Suppressor macrophage treated with lipopolysaccharide for 1 hour (primary cell): ENCODE results near the gene LAMC1.

Source experiments
- DNase-seq, 3 donors: peaks; one replicate each; pipeline ENCODE4 v3.0.0-alpha.2; 2020 to 2022

Gene LAMC1

GRCh38 chr1:183021405-183022201 is 1.6 kb upstream of the LAMC1 start:
- no peak for DNase-seq

DNA sequence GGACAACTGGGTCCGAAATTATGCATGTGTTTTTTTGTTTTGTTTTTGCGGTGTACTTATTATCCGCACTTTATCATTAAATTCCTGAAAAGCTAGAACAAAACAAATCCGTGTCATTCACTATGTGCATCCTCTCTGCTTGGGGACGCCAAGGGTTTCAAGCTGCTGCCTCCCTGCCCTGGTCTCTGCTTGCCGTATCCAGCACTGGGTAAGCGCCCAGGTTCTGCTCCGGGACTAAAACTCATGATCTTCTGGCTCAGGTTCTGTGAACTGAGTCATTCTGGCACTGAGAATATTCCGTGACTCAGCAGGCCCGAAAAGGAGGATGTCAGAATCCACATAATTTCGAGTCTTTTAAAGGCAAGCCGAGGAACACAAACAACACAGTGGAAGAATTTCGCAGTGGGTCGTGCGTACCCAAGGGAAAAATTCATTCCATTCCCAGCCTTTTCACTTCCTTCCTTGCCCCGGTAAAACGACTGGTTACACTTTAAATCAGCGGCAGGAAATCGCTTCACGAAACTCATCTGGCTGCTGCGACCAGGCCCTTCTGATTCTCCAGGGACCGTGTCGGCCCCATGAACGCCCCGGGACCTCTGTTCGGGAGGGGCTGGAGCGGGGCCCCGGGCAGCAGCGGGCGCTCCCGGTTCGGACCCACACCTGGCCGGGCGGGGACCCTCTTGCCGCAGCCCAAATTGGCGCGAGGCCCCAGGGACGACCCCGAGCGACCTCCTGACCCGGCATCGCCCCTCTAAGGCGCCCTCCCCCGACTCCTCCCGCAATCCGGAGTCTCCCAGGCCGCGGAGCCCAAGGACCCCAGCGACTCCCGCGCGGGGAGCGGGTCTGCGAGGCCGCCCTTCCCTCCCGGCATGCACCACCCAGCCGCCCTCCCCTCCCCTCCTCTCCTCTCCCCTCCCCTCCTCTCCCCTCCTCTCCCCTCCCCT is 746 bp upstream of the LAMC1 start:
- DNase-seq: peak; percentile 84 to 91 (median 90)

DNA sequence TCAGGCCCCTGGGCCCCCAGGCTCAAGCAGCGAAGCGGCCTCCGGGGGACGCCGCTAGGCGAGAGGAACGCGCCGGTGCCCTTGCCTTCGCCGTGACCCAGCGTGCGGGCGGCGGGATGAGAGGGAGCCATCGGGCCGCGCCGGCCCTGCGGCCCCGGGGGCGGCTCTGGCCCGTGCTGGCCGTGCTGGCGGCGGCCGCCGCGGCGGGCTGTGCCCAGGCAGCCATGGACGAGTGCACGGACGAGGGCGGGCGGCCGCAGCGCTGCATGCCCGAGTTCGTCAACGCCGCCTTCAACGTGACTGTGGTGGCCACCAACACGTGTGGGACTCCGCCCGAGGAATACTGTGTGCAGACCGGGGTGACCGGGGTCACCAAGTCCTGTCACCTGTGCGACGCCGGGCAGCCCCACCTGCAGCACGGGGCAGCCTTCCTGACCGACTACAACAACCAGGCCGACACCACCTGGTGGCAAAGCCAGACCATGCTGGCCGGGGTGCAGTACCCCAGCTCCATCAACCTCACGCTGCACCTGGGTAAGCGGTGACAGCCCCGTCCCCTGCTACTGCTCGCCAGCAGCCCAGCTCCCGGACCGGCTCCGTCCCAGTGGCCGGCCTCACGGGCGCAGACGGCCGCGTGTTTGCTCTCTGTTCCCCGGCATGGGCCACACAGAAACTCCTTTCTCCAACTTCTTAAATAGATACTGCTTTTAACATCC is 539 bp downstream of the LAMC1 start:
- peak in 2 of 3 donors; percentile 43 to 66 for DNase-seq

- peak in 1 of 3 donors; percentile 11 for DNase-seq
These were observed 1.2 kb downstream of the LAMC1 start for GRCh38 chr1:183024317-183025009.

- no peak for DNase-seq
These were observed 1.8 kb downstream of the LAMC1 start for GRCh38 chr1:183025010-183025337.

DNA sequence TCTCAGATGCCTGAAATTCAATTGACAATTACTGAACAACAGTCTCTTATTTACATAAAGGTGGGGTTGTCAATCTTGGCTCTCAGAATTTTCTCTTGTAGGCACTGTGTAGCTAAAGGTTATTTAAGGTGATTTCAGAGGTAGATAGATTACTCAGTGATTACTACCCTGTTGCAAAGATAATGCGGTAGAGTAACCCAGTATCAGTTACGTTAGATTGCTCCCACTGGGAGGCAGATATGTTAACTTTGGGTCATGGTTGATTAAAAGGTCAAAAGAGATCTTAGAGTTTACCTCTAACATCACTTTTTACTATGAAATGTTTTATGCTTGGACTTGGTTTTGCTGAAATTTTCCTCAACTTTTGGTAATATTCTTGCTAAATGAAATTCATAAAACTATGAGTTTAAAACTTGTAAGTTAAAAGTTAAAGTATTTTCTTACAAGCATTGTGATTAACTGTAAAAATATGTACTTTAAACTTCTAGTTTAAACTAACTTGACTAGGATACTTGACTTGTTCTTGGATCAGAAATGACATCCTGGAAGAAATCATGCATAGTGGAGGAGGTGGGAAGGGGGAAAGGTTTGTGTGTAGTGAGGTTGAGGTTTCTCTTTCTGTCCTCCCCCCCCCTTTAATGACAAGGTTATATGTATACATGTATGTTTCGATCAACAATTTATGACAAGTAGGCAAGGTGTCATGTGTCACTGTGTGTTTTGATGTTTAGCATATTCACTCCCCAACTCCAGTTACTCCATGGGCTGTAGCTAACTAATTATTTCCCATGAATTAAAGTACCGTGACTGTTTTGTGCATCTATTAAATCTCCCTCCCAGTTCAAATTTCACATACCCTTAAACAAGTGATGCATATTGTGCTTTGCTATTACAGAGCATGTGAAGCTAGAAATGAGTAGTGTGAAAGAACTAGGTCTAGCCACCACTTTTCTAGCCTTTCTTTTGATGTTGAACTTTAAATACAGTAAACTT is 2.9 kb downstream of the LAMC1 start:
- no peak for DNase-seq

DNA sequence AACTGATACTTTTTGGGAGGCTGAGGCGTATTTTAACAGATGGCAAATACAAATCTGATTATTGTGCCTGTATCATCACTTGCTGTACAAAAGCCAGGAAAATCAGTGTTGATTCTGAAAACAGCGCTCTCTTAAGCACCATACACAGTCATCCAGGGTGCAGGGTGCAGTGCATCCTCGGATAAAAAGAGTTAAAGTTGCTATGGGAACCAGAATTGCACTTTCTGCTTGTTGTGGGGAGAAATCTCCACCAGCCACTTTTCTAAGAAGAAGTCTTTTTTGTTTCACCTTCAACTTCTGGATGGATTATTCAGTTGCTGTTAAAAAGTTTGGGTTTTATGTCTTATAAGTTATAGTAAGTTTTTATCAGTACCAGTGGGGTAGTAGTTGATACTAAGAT is 3.8 kb downstream of the LAMC1 start:
- no peak for DNase-seq

GRCh38 chr1:183027791-183028190 is 4.6 kb downstream of the LAMC1 start:
- no peak for DNase-seq

DNA sequence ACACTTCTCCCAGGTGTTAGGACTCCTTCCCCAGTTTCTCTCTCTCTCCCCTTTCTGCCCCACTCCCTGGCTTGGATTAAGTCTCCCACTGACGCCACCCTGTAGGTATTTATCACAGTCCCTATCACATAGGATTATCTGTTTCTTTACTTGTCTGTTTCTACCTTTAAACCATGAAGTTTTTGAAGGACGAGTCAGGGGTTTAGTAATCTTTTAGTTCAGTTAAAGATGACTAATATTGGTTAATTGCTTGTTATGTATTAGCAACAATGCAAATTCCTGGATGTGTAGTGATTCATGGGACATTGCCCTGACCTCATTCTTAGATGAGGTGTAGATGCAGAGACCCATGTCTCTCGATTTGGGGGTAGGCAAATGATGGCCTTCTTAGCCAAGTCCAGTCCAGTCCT is 6.4 kb downstream of the LAMC1 start:
- DNase-seq: peak in 1 of 3 donors; percentile 21

DNA sequence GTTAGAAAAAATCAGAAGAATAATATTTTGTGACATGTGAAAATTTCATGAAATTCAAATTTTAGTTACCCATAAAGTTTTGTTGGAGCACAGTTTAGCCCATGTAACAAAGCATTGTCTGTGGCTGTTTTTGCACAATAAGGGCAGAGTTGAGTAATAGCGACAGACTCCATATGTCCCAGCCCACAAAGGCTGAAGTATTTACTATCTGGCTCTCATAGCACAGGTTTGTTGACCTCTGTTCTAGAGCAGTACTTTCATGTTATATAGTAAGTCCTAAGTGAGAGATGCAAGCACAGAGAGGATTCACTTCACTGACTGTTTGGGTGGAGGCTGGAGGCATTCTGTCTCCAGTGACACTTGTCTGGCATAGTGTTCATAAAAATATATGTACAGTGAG is 6.8 kb downstream of the LAMC1 start:
- DNase-seq: peak in 1 of 3 donors; percentile 6

DNA sequence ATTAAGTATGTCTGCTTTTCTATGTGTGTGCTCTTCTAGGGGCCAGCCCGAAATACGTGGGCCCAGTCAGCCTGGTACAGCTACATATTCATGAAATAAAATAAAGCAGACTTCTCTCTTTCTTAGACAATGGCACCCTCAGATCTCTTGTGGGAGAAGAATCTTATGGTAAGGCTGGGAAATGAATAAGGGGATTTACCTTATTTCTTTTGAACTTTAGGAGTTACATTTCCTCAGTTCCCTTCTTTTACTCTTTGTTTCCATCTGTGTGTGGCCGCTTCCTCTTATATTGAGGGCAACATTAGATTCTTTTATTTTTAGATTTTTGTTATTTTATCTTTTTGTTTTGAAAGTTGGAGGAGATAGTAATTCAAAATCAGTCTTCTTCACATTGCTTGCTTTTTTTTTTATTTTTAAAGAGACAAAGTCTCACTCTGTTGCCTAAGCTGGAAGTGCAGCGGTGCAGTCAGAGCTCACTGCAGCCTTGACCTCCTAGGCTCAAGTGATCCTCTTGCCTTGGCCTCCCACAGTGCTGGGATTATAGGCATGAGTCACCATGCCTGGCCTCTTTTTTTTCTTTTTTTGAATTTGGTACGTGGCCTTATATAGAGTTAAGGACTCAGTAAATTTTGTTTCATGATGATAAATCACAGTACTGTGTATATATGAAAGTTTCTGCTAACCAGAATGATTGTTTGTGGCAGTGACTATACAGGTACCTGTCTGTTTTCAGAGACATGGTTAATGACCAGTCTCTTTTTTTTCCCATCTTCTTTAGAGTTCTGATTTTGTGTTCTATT is 9.1 kb downstream of the LAMC1 start:
- DNase-seq: peak in 2 of 3 donors; percentile 4 to 22

GRCh38 chr1:183033205-183033604 is 10.0 kb downstream of the LAMC1 start:
- DNase-seq: no peak

- DNase-seq: no peak
These were observed 11.5 kb downstream of the LAMC1 start for GRCh38 chr1:183034682-183035081.

DNA sequence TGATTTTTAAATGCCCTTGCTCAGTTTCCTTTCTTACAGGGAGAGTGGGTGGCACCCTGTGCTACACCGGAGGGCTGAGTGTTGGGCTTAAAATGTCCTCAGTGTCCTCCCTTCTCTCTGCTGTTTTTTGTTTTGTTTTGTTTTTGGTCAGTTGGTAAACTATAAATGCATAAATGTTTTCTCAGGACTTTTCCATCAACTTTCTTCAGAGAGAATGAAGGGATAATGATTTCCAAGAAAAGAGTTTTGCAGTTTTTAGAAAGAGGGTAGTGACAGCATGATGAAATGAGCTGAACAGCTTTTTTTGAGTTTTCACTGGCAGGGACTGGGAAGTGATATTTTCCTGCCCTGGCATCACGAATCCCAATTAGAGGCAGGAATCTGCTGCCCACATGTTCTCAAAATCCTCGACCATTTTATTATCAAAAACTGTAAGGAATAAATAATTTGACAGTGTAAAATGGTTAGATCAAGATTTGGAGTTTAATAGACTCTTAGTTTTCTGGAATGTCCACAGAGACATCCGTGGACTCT is 15.2 kb downstream of the LAMC1 start:
- DNase-seq: no peak

DNA sequence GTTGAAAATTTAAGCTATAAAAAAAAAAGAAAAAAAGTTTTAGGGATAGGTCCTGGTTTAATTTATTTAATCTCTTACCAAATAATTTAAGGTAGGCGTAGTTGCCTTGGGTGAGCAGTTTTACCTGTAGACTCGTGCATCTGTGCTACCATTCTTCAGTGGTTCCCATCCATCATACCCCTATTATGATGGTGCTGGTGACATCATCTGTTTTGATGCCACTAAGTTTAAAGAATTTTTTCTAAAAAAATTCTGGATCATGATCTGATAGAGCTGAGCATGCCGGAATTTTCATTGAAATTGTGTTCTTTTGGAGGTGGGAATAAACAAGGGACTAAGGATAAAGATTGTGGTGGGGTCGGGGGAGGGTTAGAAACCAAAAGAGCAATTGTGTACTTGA is 15.7 kb downstream of the LAMC1 start:
- no peak for DNase-seq

DNA sequence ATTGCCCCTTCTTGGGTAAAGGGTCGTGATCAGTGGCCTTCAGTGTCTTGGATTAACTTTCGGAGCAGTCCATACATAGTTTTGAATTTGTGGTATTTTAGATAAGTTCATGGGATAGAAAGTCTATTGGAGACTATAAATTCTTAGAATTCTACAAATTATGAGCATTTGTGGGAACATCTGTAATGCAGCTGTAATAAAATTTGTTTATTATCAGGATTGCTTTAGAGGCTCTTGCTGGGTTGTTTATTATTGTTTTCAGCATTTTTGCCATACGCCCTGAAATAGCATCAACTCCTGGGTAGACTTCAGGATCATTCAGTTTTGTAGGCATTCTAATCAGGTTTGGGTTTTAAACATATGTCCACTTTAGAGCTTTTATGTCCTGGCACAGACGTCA is 16.1 kb downstream of the LAMC1 start:
- no peak for DNase-seq

DNA sequence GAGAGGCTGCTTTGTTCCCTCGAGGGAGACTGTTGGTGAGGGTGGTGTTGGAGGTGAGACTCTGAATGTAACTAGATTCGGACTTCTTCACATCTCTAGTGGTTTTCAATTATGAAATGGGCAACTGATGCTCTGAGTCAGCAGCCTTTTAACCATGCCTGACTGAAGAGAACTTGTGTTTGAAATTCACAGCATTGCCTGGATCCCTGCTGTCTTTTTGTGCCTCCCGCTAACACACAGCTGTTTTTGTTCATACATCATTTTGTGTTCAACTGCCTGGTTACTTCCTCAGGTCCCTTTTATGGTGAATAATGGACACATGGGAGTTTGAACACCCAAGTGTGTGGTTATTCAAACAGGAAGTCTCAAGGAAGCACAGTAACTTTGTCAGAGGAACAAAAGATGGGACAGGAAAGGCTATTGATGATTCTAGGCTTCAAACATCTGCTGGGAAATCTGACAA is 16.8 kb downstream of the LAMC1 start:
- DNase-seq: peak; percentile 16 to 19 (median 18)

GRCh38 chr1:183040547-183040971 is 17.3 kb downstream of the LAMC1 start:
- no peak for DNase-seq

- DNase-seq: no peak
These were observed 20.0 kb downstream of the LAMC1 start for GRCh38 chr1:183043254-183043653.
